Measurements from ENCODE around the gene ADM2.

The ADM2 gene

GRCh38 chr22:50481045-50481439, 301 bp upstream of the ADM2 start:
- H3K4me3 ChIP-seq (ENCODE audit: control insufficient read depth, low read depth, low read length) = peak overlapping the region; percentile 60
- no peak for TF ChIP-seq CTCF (IDR thresholded peaks at IDR 0.05; ENCODE audit: control insufficient read depth, insufficient read depth, low read depth, low read length, missing control alignments)
- no peak for DNase-seq (ENCODE audit: low read depth)

GRCh38 chr22:50482107-50483074, 1.0 kb downstream of the ADM2 start:
- peak overlapping the region; percentile 60 for H3K4me3 ChIP-seq (ENCODE audit: control insufficient read depth, low read depth, low read length)
- no peak for TF ChIP-seq CTCF (IDR thresholded peaks at IDR 0.05; ENCODE audit: control insufficient read depth, insufficient read depth, low read depth, low read length, missing control alignments)
- DNase-seq (ENCODE audit: low read depth) = no peak

GRCh38 chr22:50483106-50483505, 1.8 kb downstream of the ADM2 start:
- no peak for TF ChIP-seq CTCF (IDR thresholded peaks at IDR 0.05; ENCODE audit: control insufficient read depth, insufficient read depth, low read depth, low read length, missing control alignments)
- no peak for DNase-seq (ENCODE audit: low read depth)
- peak overlapping the region; percentile 60 for H3K4me3 ChIP-seq (ENCODE audit: control insufficient read depth, low read depth, low read length)

- no peak for TF ChIP-seq CTCF (IDR thresholded peaks at IDR 0.05; ENCODE audit: control insufficient read depth, insufficient read depth, low read depth, low read length, missing control alignments)
- no peak for DNase-seq (ENCODE audit: low read depth)
- H3K4me3 ChIP-seq (ENCODE audit: control insufficient read depth, low read depth, low read length) = no peak overlapping the region; the same call in 1 of the 2 replicates
Observed at GRCh38 chr22:50483556-50483955, 2.2 kb downstream of the ADM2 start.

- DNase-seq (ENCODE audit: low read depth) = no peak
- no peak overlapping the region for H3K4me3 ChIP-seq (ENCODE audit: control insufficient read depth, low read depth, low read length)
- no peak for TF ChIP-seq CTCF (IDR thresholded peaks at IDR 0.05; ENCODE audit: control insufficient read depth, insufficient read depth, low read depth, low read length, missing control alignments)
Observed at GRCh38 chr22:50483977-50484853, 2.9 kb downstream of the ADM2 start.
